Lower leg skin (tissue), 4 donors: ENCODE measurements around the gene TMEM87A. TPM values are rescaled to one million over a fixed set of nuclear protein-coding genes. Genes with fewer than 3 reads are reported as not detected.

Source experiments
- DNase-seq, 2 donors: peaks; one replicate each; pipeline ENCODE4 v3.0.0-alpha.2; 2019; ENCODE audit warnings: low spot score in 2 of 2
- H3K4me3 ChIP-seq: fragments of 200-600 bp; sonication (generic); 2 replicates; pipeline ENCODE4 v1.5.1; 2017; ENCODE audit warnings: mild to moderate bottlenecking, low read depth; ENCODE audit not compliant: poor library complexity, severe bottlenecking
- CTCF ChIP-seq, 3 donors: fragments of 450-650 bp; IDR thresholded peaks; one replicate each; pipeline ENCODE4 v1.5.1; 2016; ENCODE audit warnings: antibody characterized with exemption in 3 of 3, mild to moderate bottlenecking in 3 of 3, moderate library complexity in 2 of 3
- POLR2A ChIP-seq, 2 donors: fragments of 450-650 bp; IDR thresholded peaks; one replicate each; pipeline ENCODE4 v1.6.1; 2016 to 2017; ENCODE audit warnings: antibody characterized with exemption in 2 of 2, mild to moderate bottlenecking in 1 of 2, moderate library complexity in 1 of 2
- WGBS, 2 donors: methylation state at CpG; one replicate each; pipeline ENCODE4 v1.1.5; 2018; 5-methylcytosine and 5-hydroxymethylcytosine counted together
- intact Hi-C: fragments of 100-400 bp; cut with DNase I; formaldehyde crosslinking; loops from one replicate; pipeline ENCODE4 v1.15.0; 2023; ENCODE audit warnings: low total_unique reads
- total RNA-seq, 4 donors: library from RNA; depleted of rRNA; stranded (reverse); fragments of >200 nt; gene quantifications; one replicate each; pipeline ENCODE4 v1.1.0, GENCODE V29; 2016

TMEM87A gene
- total RNA-seq, 4 donors from 2014 or later, result 86.9 to 110 (median 95.9) TPM

DNA sequence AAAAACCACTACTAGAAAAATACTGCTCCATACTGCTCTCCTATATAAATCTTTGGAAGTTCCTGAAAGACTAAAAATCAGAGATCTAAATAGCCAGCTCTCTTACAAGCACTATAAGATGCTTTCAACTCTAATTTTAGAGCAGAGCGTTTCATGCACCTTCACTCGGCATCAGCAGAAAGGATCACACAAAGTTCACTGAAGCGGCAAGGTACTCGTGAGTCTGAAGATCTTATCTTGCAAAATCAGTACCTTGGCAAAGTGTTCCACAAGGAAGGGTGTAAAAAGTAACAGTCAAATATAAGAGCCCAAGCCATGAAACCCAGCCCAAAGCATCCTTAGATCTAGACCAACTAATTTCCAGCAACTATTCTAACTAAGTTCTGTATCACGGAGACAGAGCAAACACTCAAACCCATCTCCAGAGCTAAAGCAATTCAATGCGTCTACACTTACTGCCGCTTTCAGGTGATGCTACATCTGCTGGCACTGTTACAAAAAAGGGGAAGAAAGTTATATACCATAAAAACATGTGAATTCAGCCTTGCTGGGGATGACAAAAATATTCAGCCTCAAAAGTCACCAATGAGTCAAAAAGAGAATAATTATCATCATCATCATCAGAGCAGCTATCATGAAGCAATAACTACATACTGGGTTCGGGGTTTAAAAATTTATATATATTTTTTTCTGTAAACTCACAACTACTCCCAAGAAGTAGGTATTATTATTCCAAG lies 81.5 kb downstream of the TMEM87A start:
- no peak for DNase-seq
- no peak for TF ChIP-seq CTCF (IDR thresholded peaks at IDR 0.05)
- intact Hi-C loops, result no loop called here
- WGBS, 2 donors, result 78 to 83% methylated on average over 8 of the region's 8 CpGs
- no peak overlapping the region for H3K4me3 ChIP-seq

DNA sequence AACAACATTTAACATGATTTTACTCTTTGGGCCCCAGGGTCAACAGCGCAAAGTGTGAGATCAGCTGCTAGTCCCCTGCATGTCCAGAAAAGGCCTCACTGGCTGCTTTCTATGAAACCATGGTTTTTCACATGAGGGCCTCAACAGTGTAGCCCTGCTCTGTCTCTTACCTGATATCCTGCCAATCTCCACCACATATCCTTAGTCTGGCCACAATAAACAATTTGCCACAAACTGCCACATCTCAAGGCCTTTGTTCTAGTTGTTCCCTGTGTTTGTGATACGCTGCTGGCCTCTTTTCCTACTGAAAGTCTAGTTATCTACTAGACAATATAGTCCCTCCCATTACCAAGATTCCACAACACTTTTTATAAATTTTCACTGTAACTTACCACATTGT lies 82.9 kb downstream of the TMEM87A start:
- 92% methylated on average over 2 of the region's 2 CpGs for WGBS, 2 donors
- intact Hi-C loops, result no loop called here
- no peak overlapping the region for H3K4me3 ChIP-seq
- TF ChIP-seq POLR2A (IDR thresholded peaks at IDR 0.05) (no peak), CTCF (IDR thresholded peaks at IDR 0.05) (no peak)
- no peak for DNase-seq

DNA sequence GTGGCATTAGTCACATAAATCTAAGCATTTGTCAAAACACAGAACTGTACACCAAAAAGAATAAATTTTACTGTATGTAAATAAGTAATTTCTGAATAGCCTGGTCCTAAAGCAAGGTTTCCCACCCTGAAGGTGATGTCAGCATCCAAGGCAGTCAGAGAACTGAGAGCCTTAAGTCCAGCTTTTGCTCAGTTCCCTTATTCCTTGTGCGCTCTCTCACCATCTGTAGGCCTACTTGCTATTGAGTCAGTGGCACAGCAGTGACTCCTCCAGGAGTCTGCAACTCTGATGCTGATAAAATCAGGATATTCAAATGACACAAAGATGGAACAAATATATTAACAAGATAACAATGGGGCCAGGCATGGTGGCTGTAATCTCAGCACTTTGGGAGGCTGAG lies 87.4 kb downstream of the TMEM87A start:
- intact Hi-C loops, result no loop called here
- DNase-seq, result no peak
- no peak overlapping the region for H3K4me3 ChIP-seq
- TF ChIP-seq CTCF (IDR thresholded peaks at IDR 0.05) (no peak), POLR2A (IDR thresholded peaks at IDR 0.05) (no peak)
- WGBS, 2 donors, result 83 to 96% methylated on average over 1 of the region's 1 CpG

DNA sequence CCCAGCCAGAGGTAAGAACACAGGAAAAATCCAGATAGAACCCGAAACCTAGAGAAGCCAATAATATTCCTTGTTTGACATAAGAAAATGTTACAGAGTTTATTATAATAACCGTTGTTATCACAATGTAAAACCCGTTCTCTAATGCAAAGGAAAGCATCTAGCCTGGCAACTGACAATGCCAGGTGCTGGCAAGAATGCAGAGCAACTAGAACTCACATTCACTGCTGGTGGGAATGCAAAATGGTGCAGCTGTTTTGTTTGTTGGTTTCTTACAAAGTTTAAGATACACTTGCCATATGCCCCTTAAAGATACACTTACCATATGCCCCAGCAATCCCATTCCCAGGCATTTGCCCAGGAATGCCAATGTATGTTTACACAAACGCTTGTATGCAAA lies 88.5 kb downstream of the TMEM87A start:
- intact Hi-C loops, result no loop called here
- no peak overlapping the region for H3K4me3 ChIP-seq
- 85 to 92% methylated on average over 4 of the region's 4 CpGs for WGBS, 2 donors
- TF ChIP-seq POLR2A (IDR thresholded peaks at IDR 0.05), result no peak
- no peak for TF ChIP-seq CTCF (IDR thresholded peaks at IDR 0.05)
- no peak for DNase-seq

GRCh38 chr15:42184296-42184695 lies 88.9 kb downstream of the TMEM87A start:
- 76 to 83% methylated on average over 5 of the region's 5 CpGs for WGBS, 2 donors
- intact Hi-C loops, result no loop called here
- DNase-seq, result no peak
- no peak overlapping the region for H3K4me3 ChIP-seq
- TF ChIP-seq POLR2A (IDR thresholded peaks at IDR 0.05) (no peak), CTCF (IDR thresholded peaks at IDR 0.05) (no peak)

DNA sequence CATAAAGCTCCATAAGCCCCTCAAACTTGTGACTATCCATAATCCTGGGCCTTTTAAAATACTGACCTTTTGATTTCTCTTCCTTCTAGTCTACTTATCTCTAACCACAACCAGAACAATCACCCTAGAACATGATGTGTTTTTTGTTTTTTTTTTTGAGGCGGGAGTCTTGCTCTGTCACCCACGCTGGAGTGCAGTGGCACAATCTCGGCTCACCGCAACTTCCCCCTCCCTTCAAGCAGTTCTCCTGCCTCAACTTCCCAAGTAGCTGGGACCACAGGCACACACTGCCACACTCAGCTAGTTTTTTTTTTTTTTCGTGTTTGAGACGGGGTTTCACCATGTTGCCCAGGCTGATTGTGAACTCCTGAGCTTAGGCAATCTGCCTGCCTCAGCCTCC lies 90.3 kb downstream of the TMEM87A start:
- DNase-seq, result no peak
- 85 to 86% methylated on average over 6 of the region's 6 CpGs for WGBS, 2 donors
- intact Hi-C loops, result no loop called here
- H3K4me3 ChIP-seq, result no peak overlapping the region
- TF ChIP-seq POLR2A (IDR thresholded peaks at IDR 0.05) (no peak), CTCF (IDR thresholded peaks at IDR 0.05) (no peak)
